NCI-H460 (cell line): ENCODE measurements around the gene MOV10. TPM values are rescaled to one million over a fixed set of nuclear protein-coding genes. Genes with fewer than 3 reads are reported as not detected.
"Not testable (repeated sequence)": the region's sequence is repeated elsewhere in the genome, so short reads cannot be mapped to it uniquely, and the experiment has no call there.

ENCODE experiments used
- DNase-seq: peaks from one replicate; pipeline ENCODE4 v3.0.0-alpha.2; 2016; ENCODE audit warnings: low read depth; ENCODE audit errors: extremely low read depth
- small RNA-seq, 2 experiments: library from RNA; depleted of rRNA; stranded (forward); fragments of <200 nt; gene quantifications; one replicate each; pipeline ENCODE3, GENCODE V24; 2014
- total RNA-seq: library from RNA; depleted of rRNA; stranded (reverse); fragments of >200 nt; shearing (Covaris generic); gene quantifications from 2 replicates; pipeline ENCODE4 v1.2.3, GENCODE V29; 2014; rRNA removed

Gene MOV10
- total RNA-seq, 1 experiment from 2014 or later, result 29.5 TPM

DNA sequence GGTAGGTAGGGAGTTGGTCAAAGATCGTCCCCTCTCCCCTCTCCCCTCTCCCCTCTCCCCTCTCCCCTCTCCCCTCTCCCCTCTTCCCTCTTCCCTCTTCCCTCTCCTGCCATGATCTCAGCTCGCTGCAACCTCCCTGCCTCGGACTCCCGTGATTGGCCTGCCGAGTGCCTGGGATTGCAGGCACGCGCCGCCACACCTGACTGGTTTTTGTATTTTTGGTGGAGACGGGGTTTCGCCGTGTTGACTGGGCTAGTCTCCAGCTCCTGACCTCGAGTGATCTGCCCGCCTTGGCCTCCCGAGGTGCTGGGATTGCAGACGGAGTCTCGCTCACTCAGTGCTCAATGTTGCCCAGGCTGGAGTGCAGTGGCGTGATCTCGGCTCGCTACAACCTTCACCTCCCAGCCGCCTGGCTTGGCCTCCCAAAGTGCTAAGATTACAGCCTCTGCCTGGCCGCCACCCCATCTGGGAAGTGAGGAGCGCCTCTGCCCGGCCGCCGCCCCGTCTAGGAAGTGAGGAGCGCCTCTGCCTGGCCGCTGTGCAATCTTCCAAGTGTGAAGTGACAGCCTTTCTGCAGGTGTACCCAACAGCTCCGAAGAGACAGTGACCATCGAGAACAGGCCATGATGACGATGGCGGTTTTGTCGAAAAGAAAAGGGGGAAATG, 54.0 kb downstream of the MOV10 start:
- DNase-seq, result not testable (repeated sequence)

DNA sequence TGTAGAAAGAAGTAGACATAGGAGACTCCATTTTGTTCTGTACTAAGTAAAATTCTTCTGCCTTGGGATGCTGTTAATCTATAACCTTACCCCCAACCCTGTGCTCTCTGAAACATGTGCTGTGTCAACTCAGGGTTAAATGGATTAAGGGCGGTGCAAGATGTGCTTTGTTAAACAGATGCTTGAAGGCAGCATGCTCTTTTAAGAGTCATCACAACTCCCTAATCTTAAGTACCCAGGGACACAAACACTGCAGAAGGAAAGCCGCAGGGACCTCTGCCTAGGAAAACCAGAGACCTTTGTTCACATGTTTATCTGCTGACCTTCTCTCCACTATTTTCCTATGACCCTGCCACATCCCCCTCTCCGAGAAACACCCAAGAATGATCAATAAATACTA, 54.6 kb downstream of the MOV10 start:
- not testable (repeated sequence) for DNase-seq

GRCh38 chr1:112729909-112730308, 55.5 kb downstream of the MOV10 start:
- no peak for DNase-seq

DNA sequence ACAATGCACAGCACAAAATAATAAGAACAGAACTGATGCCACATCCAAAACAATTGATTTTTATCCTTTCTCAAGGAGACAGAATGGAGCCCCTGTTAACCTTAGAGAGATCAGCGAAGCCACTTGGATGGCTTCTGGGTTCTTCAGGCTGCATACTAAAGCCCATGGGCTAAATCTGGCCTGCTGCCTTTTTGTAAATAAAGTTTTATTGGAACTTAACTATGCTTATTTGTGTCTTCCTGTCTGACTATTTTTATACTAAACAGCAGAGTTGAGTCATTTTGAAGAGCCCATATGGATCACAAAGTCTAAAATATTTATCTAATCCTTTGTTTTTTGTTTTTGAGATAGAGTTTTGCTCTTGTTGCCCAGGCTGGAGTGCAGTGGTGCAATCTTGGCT, 57.0 kb downstream of the MOV10 start:
- no peak for DNase-seq

- DNase-seq, result no peak
Measured at GRCh38 chr1:112735752-112736151, 61.3 kb downstream of the MOV10 start.

DNA sequence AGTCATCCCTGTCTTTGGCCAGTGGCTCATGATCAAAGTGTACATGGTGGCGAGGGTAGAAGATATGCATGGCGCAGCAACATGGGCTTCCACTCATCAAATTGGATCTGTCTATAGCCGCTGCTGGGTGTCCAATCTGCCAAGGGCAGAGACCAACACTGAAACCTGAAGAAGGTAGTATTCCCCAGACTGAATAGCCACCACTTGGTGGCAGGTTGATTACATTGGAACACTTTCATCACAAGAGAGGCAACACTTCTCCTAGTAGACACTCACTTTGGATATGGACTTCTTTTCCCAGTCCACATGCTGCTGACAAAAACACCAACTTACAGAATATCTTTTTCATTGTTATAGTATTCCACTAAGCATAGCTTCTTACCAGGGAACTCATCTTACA, 63.1 kb downstream of the MOV10 start:
- DNase-seq, result no peak

GRCh38 chr1:112743174-112744008, 68.9 kb downstream of the MOV10 start:
- no peak for DNase-seq

GRCh38 chr1:112744009-112744578, 69.6 kb downstream of the MOV10 start:
- no peak for DNase-seq

- no peak for DNase-seq
Measured at GRCh38 chr1:112748396-112748795, 73.9 kb downstream of the MOV10 start.

Small RNAs within 50 kb of the gene (small RNA-seq; reads per million reads assigned to genes)
- gene RNU7-70P, result 0 to 0.18 reads per million in 2 experiments

Other genes with a start within 250 kb of the MOV10 start
- gene WNT2B, start 165.7 kb upstream of the MOV10 start, total RNA-seq, result 0.98 and 1.5 TPM in 2 replicates
- gene ST7L, start 55.5 kb upstream of the MOV10 start, total RNA-seq, result 20.5 and 22.3 TPM in 2 replicates
- 137 and 154 TPM in 2 replicates for gene CAPZA1, start 54.8 kb upstream of the MOV10 start, total RNA-seq
- 76.9 and 96.3 TPM in 2 replicates for gene RHOC, start 32.5 kb downstream of the MOV10 start, total RNA-seq
- gene PPM1J, start 40.7 kb downstream of the MOV10 start, total RNA-seq, result 0.69 and 0.72 TPM in 2 replicates